SK-MEL-5 (cell line): ENCODE data around the gene TECRL. TPM values are rescaled to one million over a fixed set of nuclear protein-coding genes. Genes with fewer than 3 reads are reported as not detected.
A peak's percentile ranks its signal among the peaks of the same experiment; 100 is the strongest.

Experiments
- DNase-seq: peaks from one replicate; pipeline ENCODE4 v3.0.0-alpha.2; 2016; ENCODE audit warnings: low read depth, low spot score
- in situ Hi-C: cut with HindIII; loops from 2 replicates; pipeline ENCODE4 v1.10.0; 2016; ENCODE audit warnings: low sequenced_read_pairs, high pct_unique_total_duplicates, low pct_unique_long_range_greater_than_20kb
- polyA plus RNA-seq, 2 experiments: library from polyadenylated mRNA; depleted of rRNA; stranded (reverse); fragments of >200 nt; gene quantifications; 2 replicates each; pipeline ENCODE4 v1.2.3, GENCODE V29; 2015
- total RNA-seq: library from RNA; depleted of rRNA; stranded (reverse); fragments of >200 nt; shearing (Covaris generic); gene quantifications from 2 replicates; pipeline ENCODE4 v1.2.3, GENCODE V29; 2014; rRNA removed

TECRL gene, protein sequence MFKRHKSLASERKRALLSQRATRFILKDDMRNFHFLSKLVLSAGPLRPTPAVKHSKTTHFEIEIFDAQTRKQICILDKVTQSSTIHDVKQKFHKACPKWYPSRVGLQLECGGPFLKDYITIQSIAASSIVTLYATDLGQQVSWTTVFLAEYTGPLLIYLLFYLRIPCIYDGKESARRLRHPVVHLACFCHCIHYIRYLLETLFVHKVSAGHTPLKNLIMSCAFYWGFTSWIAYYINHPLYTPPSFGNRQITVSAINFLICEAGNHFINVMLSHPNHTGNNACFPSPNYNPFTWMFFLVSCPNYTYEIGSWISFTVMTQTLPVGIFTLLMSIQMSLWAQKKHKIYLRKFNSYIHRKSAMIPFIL
- not detected in 2 replicates for total RNA-seq
- polyA plus RNA-seq (2015; cell fraction: cytosol; rRNA removed), result not detected in 2 replicates
- polyA plus RNA-seq (2015; cell fraction: nucleus; rRNA removed), result not detected in 2 replicates

DNA sequence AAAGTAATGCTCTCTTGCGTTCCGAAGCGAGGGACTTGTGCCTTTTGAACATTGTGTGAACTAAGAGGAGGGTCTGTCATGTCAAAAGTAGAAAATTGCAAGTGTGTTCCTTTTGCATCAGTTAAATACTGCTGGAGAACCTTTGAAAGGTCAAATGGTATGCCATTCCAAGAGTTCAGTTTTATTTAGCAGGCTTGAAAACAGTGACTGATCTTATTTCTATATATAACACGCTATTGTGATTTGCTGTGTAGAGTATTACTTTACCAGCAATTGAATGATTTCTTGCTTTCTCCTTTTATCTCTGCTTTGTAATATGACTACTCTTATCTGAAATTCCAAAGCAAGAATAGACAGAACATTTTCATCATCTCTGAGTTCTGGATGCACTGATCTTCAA, at the start of gene TECRL:
TSS of gene TECRL (minus strand) at position 151 of the 400 bp plus-strand sequence. CDS start at position 52, 99 bp downstream.
- no peak for DNase-seq
- in situ Hi-C loops, result no loop called here

DNA sequence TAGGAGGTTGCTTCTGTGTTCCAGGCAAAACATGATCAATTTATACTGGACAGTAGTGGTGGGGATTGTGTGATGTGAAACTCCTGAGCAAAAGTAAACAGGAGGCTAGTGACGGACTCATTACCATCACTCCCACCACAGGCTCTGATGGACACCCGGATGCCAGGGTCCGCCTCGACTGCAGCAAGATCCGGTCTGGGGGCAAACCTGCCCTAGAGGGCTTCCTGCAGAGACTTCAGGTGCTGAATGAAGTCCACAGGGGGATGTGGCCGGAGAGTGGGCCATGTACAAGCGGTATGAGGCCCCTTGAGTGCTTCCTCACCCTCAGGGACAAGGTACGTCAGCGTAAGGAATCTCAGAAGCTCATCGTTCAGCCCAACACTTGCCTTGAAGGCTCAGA, 23.4 kb upstream of the TECRL start:
- no peak for DNase-seq
- in situ Hi-C loops, result no loop called here

DNA sequence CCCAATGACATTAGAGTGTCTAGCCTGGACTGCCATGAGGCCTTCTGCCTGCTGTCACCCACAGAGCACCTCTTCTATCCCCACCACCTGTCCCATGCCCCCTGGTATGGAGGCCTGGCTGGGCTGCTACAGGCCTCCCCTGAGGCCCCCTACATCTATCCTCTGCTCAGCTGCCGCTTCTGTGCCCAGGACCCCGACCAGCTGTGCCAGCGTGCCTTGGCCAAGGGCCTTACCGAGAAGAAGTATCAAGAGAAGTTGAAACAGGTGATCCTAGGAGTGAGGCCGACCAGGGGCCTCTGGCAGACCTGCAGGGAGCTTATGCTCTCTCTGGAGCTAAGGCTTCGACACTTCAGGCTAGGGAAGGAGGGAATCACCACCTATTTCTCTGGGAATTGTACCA, 21.7 kb upstream of the TECRL start:
- DNase-seq, result no peak
- in situ Hi-C loops, result no loop called here

DNA sequence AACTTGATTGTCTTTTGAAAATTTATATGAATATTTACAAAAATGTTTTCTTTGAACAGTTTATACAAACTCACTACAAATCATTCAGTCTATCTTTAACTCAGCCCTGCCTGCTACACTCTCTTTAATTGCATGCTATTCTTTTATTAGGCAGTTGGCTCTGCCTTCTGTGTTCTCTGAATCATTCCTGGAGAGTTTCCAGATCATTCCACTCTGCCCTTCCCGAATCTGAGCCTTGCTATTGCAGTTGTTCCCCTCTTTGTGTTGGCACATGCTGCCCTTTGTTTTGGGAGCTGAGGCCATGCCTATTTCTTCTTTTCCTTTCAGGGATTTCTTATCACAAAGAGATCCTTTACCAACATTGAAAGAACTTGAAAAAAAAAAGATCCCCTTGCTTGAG, 8.7 kb upstream of the TECRL start:
- peak; percentile 6 for DNase-seq
- in situ Hi-C loops, result no loop called here

DNA sequence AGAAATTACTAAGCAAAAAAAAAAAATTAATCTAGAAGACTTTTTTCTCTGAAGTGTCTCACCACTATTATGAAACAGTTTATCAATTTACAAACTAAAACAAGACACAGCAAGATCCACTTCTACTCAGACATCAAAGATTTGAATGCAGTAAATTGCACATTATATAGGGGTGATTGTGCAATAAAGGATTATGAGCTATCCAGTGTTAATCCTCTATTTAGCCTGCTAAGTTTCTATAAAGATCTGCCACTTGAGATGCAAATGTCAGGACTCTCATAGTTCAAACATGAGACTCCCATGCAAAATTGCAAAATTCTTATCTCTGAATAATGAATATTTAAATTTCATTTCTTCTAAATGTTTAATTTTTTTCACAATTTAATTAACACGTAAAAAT, 2.2 kb downstream of the TECRL start:
- in situ Hi-C loops, result no loop called here
- DNase-seq, result no peak

DNA sequence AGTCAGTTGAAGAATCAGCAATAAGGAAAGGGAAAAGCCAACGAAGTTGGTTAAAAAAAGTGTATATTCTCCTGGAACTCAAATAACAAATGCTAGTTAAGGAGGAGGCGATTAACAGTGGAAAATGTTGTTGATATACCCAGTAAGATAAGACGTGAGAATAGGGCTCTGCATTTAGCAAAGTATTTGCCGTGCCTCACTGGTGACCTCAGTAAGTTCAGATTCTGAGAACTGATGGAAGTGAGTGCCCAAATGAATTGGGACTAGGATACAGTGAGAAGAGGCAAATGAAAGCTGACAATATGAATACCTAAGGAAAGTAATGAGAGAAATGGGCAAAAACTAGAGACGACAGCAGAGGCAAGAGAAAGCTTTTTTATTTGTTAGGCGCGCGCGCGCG, 3.5 kb downstream of the TECRL start:
- DNase-seq, result no peak

DNA sequence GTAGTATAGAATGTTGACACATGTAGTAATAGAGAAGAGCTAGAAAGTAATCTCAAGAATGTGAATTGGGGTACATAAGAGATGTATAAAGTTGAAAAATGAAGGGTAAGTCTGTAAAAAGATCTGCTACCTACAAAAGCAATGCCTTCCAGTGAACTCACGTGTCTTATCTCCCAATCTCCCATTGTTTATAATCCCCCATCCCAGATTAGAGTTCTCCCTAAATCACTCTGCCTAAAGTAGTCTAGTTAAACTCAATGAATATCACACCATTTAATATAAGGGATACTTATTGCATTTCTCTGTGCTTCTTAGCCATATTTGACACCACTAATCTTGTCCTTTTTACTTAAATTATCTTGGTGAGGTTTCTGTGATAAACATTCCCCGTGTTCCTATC, 6.6 kb downstream of the TECRL start:
- in situ Hi-C loops, result no loop called here
- DNase-seq, result no peak

More for the DNA sequence above, 3.5 kb downstream of the TECRL start:
- in situ Hi-C loops, result no loop called here

DNA sequence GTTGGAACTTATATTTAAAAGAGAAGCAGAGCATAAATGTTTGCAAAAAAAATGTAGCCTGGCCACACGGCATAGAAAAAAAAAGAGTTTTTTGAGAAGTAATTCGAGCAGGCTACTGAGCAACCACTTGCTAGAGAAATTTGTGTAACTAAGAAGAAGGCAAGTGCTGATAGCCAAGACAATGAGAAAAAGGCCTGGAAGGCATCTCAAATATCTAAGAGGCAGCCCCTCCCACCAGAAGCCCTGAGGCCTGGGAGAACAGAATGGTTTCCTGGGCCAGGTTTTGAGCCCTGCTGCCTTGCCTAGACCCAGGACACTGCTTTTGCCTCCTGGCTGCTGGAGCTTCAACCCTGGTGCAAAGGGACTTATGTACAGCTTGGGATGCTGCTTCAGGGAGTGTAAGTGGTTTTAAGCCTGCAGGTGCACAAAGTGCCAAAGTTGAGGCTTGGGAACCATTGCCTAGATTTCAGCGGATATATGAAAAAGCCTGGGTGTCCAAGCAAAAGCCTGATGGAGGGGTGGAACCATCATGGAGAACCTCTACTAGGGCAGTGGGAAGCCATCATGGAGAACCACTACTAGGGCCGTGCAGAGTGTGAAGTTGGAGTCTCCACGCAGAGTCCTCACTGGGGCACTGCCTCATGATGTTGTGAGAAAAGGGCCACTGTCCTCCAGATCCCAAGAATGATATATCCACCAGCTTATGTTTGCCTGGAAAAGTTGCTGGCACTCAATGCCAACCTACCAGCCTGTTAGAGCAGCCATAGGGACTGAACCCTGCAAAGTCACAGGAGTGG, 9.7 kb downstream of the TECRL start:
- in situ Hi-C loops, result no loop called here
- DNase-seq, result no peak

DNA sequence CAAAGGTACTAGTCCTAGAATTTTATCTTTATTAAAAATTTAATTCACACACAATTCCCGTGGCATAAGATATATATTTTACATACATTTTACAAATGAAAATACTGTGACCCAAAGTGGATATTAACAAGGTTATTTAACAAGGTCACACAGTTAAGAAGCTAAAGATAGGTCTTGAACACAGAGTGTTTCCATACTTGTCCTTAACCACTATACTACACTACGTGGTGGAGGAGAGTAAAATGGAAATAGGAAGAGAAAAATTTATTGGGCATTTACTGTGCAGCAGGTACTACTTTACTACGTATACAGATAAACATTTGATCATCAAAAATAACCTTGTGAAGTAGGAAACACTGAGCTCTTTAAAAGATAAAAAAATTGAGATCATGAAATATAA, 14.8 kb downstream of the TECRL start:
- in situ Hi-C loops, result no loop called here
- no peak for DNase-seq

DNA sequence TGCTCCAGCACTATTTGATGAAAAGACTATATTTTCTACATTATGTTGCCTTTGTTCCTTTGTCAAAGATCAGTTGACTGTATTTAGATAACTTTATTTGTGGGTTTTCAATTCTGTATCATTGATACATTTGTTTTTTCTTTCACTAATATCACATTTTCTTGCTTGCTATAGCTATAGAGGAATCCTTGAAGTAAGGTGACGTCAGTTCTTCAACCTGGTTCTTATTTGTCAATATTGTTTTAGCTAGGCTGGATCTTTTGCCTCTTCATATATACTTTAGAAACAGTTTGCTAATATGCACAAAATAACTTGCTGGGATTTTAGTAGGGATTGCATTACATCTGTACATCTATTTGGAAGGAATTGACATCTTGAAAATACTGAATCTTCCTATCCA, 21.0 kb downstream of the TECRL start:
- in situ Hi-C loops, result no loop called here

DNA sequence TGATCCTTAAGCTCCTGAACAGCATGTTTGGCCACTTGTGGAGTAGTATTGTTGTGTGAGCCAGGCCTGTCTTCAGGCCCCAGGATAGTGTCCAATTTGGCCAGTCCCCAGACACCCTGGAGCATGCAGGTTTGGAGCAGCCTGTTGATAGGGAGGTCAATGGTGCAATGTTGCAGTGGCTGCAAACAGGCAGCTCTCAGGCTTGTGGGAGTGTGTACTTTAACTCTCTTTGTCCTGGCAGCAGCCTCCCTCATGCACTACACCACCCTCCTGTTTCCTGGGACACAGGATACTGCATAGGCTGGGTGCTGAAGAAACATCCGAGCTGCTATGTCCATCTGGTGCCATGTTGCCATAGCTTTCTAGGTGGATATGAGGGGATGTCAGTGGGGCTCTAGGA, 24.0 kb downstream of the TECRL start:
- in situ Hi-C loops, result no loop called here
- DNase-seq, result no peak

More for the DNA sequence above, 21.0 kb downstream of the TECRL start:
- no peak for DNase-seq

DNA sequence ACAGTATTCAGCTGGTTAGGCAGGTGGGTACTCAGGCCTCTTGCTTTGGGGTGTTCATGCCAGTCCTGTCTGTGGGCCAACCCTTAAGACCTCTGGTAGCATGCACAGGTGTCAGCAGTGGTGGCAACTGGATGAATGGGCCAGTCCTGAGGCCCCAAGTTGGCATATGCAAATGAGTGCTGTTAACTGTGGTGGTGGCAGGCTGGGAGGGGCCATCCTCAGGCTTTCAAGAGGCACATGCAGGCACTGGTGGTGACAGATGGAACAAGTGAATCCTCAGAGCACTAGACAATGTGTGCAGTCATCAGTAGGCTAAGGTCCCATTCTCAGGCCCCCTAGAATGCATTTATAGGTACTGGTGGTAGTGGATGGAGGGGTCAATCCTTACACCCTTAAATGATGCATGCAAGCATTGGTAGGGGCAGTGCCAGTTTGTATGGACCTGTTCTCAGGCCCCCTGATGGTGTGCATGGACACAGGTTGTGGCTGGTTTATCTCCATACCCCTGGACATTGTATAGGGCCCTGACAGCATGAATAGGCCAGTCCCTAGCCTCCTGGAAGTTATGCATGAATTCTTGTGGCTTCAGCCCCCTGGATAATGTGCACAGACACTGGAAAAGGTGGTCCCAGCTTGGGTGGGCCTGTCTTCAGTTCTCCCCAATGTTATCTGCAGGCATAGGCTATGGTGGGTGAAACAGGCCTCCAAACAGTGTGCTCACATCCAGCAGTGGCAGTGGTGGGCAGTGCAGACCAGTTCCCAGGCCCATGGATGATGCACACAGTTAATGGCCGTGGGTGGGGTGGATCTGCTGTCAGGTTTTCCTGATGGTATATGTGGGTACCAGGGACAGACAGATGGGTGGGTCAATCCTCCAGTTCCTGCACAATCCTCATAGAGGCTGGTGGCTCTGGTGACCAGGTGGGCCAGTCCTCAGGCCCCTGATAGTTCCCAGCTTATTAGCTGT, 24.7 kb downstream of the TECRL start:
- DNase-seq, result no peak
- in situ Hi-C loops, result no loop called here

DNA sequence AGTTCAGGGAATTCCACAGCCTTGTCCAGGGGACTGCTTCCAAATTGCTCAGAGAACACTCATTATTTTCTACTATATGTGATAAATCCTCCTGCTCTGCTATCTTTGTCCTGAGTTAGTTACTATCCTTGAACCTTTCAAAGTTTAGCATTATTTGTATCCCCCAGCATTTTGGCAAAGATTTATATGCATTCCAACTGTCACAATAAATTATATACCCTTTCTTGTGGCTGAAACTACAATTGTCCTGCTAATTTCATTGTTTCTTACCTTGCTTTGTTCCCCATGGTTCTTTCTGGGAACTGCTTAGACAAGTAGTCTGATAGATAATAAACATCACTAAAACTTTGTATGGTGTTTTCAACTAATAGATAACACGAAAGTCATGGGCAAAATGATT, 40.5 kb downstream of the TECRL start:
- in situ Hi-C loops, result no loop called here
- DNase-seq, result no peak

DNA sequence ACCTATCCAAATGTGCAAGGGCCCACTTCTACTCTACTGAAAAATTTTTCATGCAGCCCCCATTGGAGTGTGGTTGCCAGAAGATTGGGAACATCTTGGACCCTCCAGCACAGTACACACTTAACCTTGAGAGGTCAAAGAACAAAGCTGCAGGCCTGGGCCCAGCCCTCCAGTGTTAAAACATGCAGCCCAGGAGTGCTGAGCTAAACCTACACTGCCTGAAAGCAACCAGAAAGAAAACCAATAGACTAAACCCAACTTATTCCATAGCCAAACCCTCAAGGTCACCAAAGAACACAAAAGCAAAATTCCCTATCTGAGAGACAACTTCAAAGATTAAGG, 47.9 kb downstream of the TECRL start:
- in situ Hi-C loops, result no loop called here
- no peak for DNase-seq

DNA sequence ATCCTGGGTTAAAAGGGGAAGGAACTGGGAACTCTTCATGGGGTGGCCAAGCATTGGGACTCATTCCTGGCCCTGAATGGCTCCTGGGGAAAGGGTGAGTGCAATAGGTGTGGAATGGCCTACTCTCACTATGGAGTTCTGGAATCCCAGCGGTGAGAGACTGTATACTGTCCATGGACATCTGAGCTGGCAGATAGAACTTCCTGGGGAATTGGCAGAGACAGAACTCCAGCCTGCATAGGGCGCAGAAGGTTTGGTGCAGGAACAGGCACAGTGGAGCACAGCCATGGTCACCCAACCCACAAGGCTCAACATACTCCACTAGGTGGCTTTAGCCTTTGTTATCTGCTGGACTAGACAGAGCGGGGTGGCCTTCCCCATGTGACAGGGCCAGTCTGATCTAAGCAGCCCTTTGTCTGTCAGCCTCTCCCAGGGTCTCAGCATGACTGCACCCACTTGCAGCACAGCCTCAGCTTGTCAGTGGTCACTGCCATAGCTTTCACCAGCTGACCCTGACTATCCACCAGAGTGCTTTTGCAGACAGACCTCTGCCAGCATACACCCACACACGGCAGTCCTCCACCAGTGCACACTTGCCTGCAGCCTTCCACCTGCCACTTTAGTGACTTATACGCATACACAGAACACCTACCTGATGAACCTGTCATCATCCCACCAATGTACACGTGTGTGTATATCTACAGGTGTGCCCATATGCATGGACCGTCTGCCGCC, 48.4 kb downstream of the TECRL start:
- in situ Hi-C loops, result no loop called here
- no peak for DNase-seq

DNA sequence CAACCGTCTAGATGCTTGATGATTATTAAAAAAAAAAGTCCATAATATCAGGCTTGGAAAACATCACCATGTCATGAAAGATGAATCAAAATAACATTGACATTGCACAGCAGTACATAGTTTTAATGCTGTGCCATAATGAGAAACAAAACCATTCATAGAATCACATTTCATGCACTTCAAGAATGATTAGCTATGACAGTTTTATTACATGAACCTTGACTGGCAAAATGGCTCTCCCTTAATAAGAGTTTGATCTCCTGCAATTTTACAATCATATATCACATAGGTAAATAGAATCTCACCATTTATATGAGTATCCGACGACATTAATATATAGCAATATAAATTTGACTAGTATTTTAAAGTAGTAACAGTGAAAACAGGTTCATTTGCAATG, 49.8 kb downstream of the TECRL start:
- in situ Hi-C loops, result no loop called here
- DNase-seq, result no peak

DNA sequence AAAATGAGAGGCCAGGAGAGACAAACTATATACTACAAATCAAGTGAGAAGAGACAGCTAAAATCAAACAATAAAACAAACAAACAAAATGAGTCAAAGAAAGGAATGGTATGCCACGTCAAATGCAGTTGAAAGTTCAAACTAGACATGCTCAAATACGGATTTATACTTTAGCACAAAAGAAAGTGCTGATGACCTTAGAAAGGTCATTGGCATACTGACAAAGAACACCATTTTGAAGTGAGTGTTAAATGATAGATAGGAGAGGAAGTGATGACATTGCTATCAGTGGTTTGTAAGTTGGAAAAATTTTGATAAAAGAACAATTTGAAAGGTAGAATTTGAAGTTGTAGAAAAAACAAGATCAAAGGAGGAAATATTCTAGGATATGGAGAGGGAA, 55.3 kb downstream of the TECRL start:
- DNase-seq, result no peak
- in situ Hi-C loops, result no loop called here
